Endothelial cell of umbilical vein (primary cell): ENCODE data around the gene NUP43. TPM values are rescaled to one million over a fixed set of nuclear protein-coding genes. Genes with fewer than 3 reads are reported as not detected.

Experiments used
- BruUV-seq: library from RNA; stranded (reverse); fragments of 400-500 nt; replicated peaks from 2 replicates; lab custom pipeline; 2021; lab: Mats Ljungman, UMichigan
- CTCF ChIA-PET: fragments of 300-600, 350-600 bp; sonication (Branson Sonifier 250); formaldehyde crosslinking; loops from one replicate; lab custom pipeline; 2021; ENCODE audit warnings: antibody characterized with exemption, inconsistent platforms; lab: Charles Lee
- POLR2A ChIA-PET: fragments of 300-600, 350-600 bp; sonication (Branson Sonifier 250); formaldehyde crosslinking; loops from one replicate; lab custom pipeline; 2021; ENCODE audit warnings: antibody characterized with exemption, inconsistent platforms; lab: Charles Lee
- DNase-seq: peaks from one replicate; pipeline ENCODE4 v3.0.0-alpha.2; 2011; ENCODE audit warnings: low read depth, low spot score
- FAIRE-seq: peaks from 2 replicates; lab custom pipeline; 2011; peaks lifted over from hg19 to GRCh38; lab: Jason Lieb, UNC
- H2AFZ ChIP-seq: 2 replicates; pipeline ENCODE4 v1.6.0; 2012; ENCODE audit warnings: low read depth, low read length, control low read depth, inconsistent platforms
- H3K27ac ChIP-seq: 2 replicates; pipeline ENCODE4 v1.5.1; 2011; ENCODE audit warnings: low read depth, mild to moderate bottlenecking, control low read depth, low read length, moderate library complexity; ENCODE audit not compliant: insufficient read depth
- H3K27me3 ChIP-seq, 2 experiments: 2 replicates each; pipeline versions ENCODE4 v1.6.0 to v1.6.1; 2011; ENCODE audit warnings: low read length in 2 of 2, mixed read lengths in 1 of 2; ENCODE audit not compliant: control insufficient read depth in 2 of 2, insufficient read depth in 2 of 2
- H3K36me3 ChIP-seq, 2 experiments: 2 replicates in 1 of 2; 3 replicates in 1 of 2; pipeline ENCODE4 v1.5.1; 2011; ENCODE audit warnings: low read length in 2 of 2, mild to moderate bottlenecking in 1 of 2, moderate library complexity in 1 of 2; ENCODE audit not compliant: control insufficient read depth in 2 of 2, insufficient read depth in 2 of 2; ENCODE audit errors: extremely low read depth in 1 of 2
- H3K4me1 ChIP-seq: 3 replicates; pipeline ENCODE4 v1.5.1; 2011; ENCODE audit warnings: mild to moderate bottlenecking, low read length; ENCODE audit not compliant: control insufficient read depth, insufficient read depth; ENCODE audit errors: extremely low read depth
- H3K4me2 ChIP-seq: 2 replicates; pipeline ENCODE4 v1.6.1; 2011; ENCODE audit warnings: low read length, control low read depth, mixed read lengths; ENCODE audit not compliant: insufficient read depth
- H3K4me3 ChIP-seq, 3 experiments: fragments of 200-600 bp in 1 of 3; sonication (generic), shearing (Covaris generic) in 1 of 3; replicated peaks in 1 of 3; 2 replicates each; pipeline ENCODE4 v1.5.1; 2011 to 2016; ENCODE audit warnings: control low read depth in 3 of 3, low read length in 3 of 3, mild to moderate bottlenecking in 2 of 3, inconsistent platforms in 1 of 3, low read depth in 1 of 3, moderate library complexity in 1 of 3; ENCODE audit not compliant: insufficient read depth in 1 of 3
- H3K79me2 ChIP-seq: 2 replicates; pipeline ENCODE4 v1.6.0; 2012; ENCODE audit warnings: low read length, inconsistent platforms; ENCODE audit not compliant: control insufficient read depth, insufficient read depth
- H3K9ac ChIP-seq: replicated peaks from 2 replicates; pipeline ENCODE3; 2011; ENCODE audit warnings: low read length, control low read depth; ENCODE audit not compliant: insufficient read depth; ENCODE audit errors: extremely low read depth
- H3K9me1 ChIP-seq: replicated peaks from 3 replicates; pipeline ENCODE4 v1.6.0; 2011; ENCODE audit warnings: mild to moderate bottlenecking, low read length; ENCODE audit not compliant: control insufficient read depth, insufficient read depth; ENCODE audit errors: extremely low read depth
- H3K9me3 ChIP-seq: replicated peaks from 2 replicates; pipeline ENCODE4 v1.5.1; 2012; ENCODE audit warnings: low read length, inconsistent platforms; ENCODE audit not compliant: control insufficient read depth, insufficient read depth
- H4K20me1 ChIP-seq: replicated peaks from 2 replicates; pipeline ENCODE3; 2011; ENCODE audit warnings: mild to moderate bottlenecking, low read length; ENCODE audit not compliant: control insufficient read depth, insufficient read depth; ENCODE audit errors: extremely low read depth
- CTCF ChIP-seq, 2 donors: IDR thresholded peaks; 1 replicate in 1 of 2; 2 replicates in 1 of 2; pipeline ENCODE4 v1.5.1; 2011; ENCODE audit warnings: low read length in 2 of 2, mild to moderate bottlenecking in 2 of 2, moderate library complexity in 2 of 2, control low read depth in 1 of 2, inconsistent platforms in 1 of 2, low read depth in 1 of 2; ENCODE audit not compliant: insufficient read depth in 1 of 2; ENCODE audit errors: extremely low read depth in 1 of 2
- EZH2 ChIP-seq: IDR thresholded peaks from 2 replicates; pipeline ENCODE4 v1.6.1; 2012; ENCODE audit warnings: borderline replicate concordance, low read depth, mild to moderate bottlenecking, moderate library complexity, low read length, inconsistent platforms; ENCODE audit not compliant: severe bottlenecking
- FOS ChIP-seq: IDR thresholded peaks from 2 replicates; pipeline ENCODE4 v1.6.1; 2011; ENCODE audit warnings: mild to moderate bottlenecking, low read length, moderate library complexity, borderline replicate concordance; ENCODE audit not compliant: insufficient read depth
- GATA2 ChIP-seq: IDR thresholded peaks from 2 replicates; pipeline ENCODE4 v1.7.0; 2011; ENCODE audit warnings: low read depth, mild to moderate bottlenecking, moderate library complexity, mixed read lengths, low read length; ENCODE audit not compliant: insufficient read length, insufficient read depth
- JUN ChIP-seq: IDR thresholded peaks from 2 replicates; pipeline ENCODE4 v1.6.1; 2011; ENCODE audit warnings: borderline replicate concordance, low read depth; ENCODE audit not compliant: insufficient read length, insufficient read depth
- MAX ChIP-seq: IDR thresholded peaks from 2 replicates; pipeline ENCODE4 v1.6.1; 2011; ENCODE audit not compliant: insufficient read depth, insufficient read length
- MYC ChIP-seq: IDR thresholded peaks from one replicate; pipeline ENCODE4 v1.6.1; 2011; ENCODE audit warnings: mild to moderate bottlenecking, low read depth, low read length
- POLR2A ChIP-seq: IDR thresholded peaks from 2 replicates; pipeline ENCODE4 v1.6.1; 2012; ENCODE audit warnings: low read depth, mild to moderate bottlenecking, control low read depth, low read length
- POLR2AphosphoS5 ChIP-seq: IDR thresholded peaks from 2 replicates; pipeline ENCODE4 v1.6.1; 2012; ENCODE audit warnings: low read depth, mild to moderate bottlenecking, control low read depth, low read length, moderate library complexity; ENCODE audit not compliant: insufficient read depth
- dilution Hi-C: fragments of 300-500 bp; cut with MboI; formaldehyde crosslinking; loops from one replicate; pipeline ENCODE4 v1.15.0; 2019; ENCODE audit warnings: low sequenced_read_pairs; ENCODE audit not compliant: extremely low pct_ligation_motif_present
- intact Hi-C: fragments of 100-400 bp; cut with micrococcal nuclease; formaldehyde crosslinking; loops from one replicate; pipeline ENCODE4 v1.10.0; 2022
- polyA plus RNA-seq, 4 experiments: library from polyadenylated mRNA; depleted of rRNA in 3 of 4; stranded (reverse) in 3 of 4; unstranded in 1 of 4; fragments of >200 nt; gene quantifications; 2 replicates each; pipeline versions ENCODE4 v1.2.1 to v1.2.3, GENCODE V29; 2011 to 2012; ENCODE audit warnings: missing spikeins in 1 of 4
- total RNA-seq: library from RNA; stranded (reverse); gene quantifications from 2 replicates; pipeline ENCODE4 v1.2.3, GENCODE V29; 2021

NUP43 gene
- total and polyA plus RNA-seq, 2 donors (not counting 3 experiments of a cell fraction or from before 2014, with no cell fraction given), result 14.9 to 49.0 TPM

GRCh38 chr6:149769676-149770075, 23.3 kb upstream of the NUP43 start:
- no peak overlapping the region for H2AFZ ChIP-seq
- intact Hi-C loops, result no loop called here
- no peak overlapping the region for H3K27ac ChIP-seq
- no peaks in the 10 kb centered on the region for H3K9me1 ChIP-seq
- H3K79me2 ChIP-seq, result peaks cover 33% of the 10 kb centered on the region
- H3K27me3 ChIP-seq, result no peaks in the 10 kb centered on the region
- H4K20me1 ChIP-seq, result peaks cover 2% of the 10 kb centered on the region
- ChIA-PET CTCF (no interaction called here), POLR2A (interaction anchor here (0.6 kb wide), 1 partner anchor 12 kb away, joined by 6 read pairs; no protein-coding TSS in a partner anchor)
- TF ChIP-seq JUN, result no peak
- TF ChIP-seq MYC, result no peak
- TF ChIP-seq EZH2, result no peak
- TF ChIP-seq POLR2A, result no peak
- no peak for TF ChIP-seq POLR2AphosphoS5
- no peak for TF ChIP-seq FOS
- no peak for TF ChIP-seq GATA2
- TF ChIP-seq MAX, result no peak
- no peak for TF ChIP-seq CTCF (IDR thresholded peaks at IDR 0.05; ENCODE audit: extremely low read depth in 1 of 2, insufficient read depth in 1 of 2, low read depth in 1 of 2, low read length in 2 of 2)
- DNase-seq, result no peak
- dilution Hi-C loops, result no loop called here
- H3K36me3 ChIP-seq, result peaks cover 0 to 8% of the 10 kb centered on the region in 2 experiments
- no peaks in the 10 kb centered on the region for H3K9me3 ChIP-seq
- no peak overlapping the region for H3K4me3 ChIP-seq
- no peak overlapping the region for H3K4me2 ChIP-seq
- no peaks in the 10 kb centered on the region for H3K4me1 ChIP-seq
- no TSS peak for BruUV-seq
- no peak overlapping the region for H3K9ac ChIP-seq
- FAIRE-seq, result no peak
